Left lung (tissue), 10 donors: ENCODE measurements around the gene COMMD9. TPM values are rescaled to one million over a fixed set of nuclear protein-coding genes. Genes with fewer than 3 reads are reported as not detected.
A peak's percentile ranks its signal among the peaks of the same experiment; 100 is the strongest.

Experiments used
- ATAC-seq: fragments of 200-7000 bp; cut with Tn5 transposase; one replicate; pipeline ENCODE4 v1.9.1; 2020; ENCODE audit warnings: moderate library complexity
- DNase-seq, 4 donors: peaks; one replicate each; pipeline ENCODE4 v3.0.0-alpha.2; 2013 to 2020
- H3K27ac ChIP-seq, 2 donors: fragments of 200-600 bp; sonication (generic) in 1 of 2; one replicate each; pipeline versions ENCODE4 v1.5.0 to v1.8.0; 2020 to 2021
- H3K27me3 ChIP-seq, 2 donors: fragments of 200-600 bp; sonication (generic) in 1 of 2; one replicate each; pipeline versions ENCODE4 v1.5.0 to v1.8.0; 2020 to 2021
- H3K36me3 ChIP-seq, 2 donors: fragments of 200-600 bp; sonication (generic) in 1 of 2; one replicate each; pipeline versions ENCODE4 v1.5.0 to v1.8.0; 2020 to 2021
- H3K4me1 ChIP-seq, 2 donors: fragments of 200-600 bp; one replicate each; pipeline ENCODE4 v1.8.0; 2021
- H3K4me3 ChIP-seq, 2 donors: fragments of 200-600 bp; sonication (generic) in 1 of 2; one replicate each; pipeline versions ENCODE4 v1.5.0 to v1.8.0; 2020 to 2021; ENCODE audit warnings: mild to moderate bottlenecking in 1 of 2
- H3K9me3 ChIP-seq, 2 donors: fragments of 200-600 bp; sonication (generic) in 1 of 2; one replicate each; pipeline versions ENCODE4 v1.5.0 to v1.8.0; 2020 to 2021
- intact Hi-C, 2 donors: fragments of 100-400 bp; cut with DNase I; formaldehyde crosslinking; loops; one replicate each; pipeline versions ENCODE4 v1.11.2 to v1.14.2; 2022
- polyA plus RNA-seq, 6 donors: library from polyadenylated mRNA; unstranded; fragments of 120-200 nt; gene quantifications; one replicate each; pipeline ENCODE4 v1.2.1, GENCODE V29; 2013; ENCODE audit not compliant: insufficient read length in 6 of 6
- total RNA-seq, 2 donors: library from RNA; stranded (reverse); fragmentation: NEBNext Ultra II Directional; extraction: Animal tissue kit (Norgen Biotek cat#: 25700); gene quantifications; one replicate each; pipeline ENCODE4 v1.2.1, GENCODE V29; 2021
- TF ChIP-seq, protein P1 (sequence below), 2 donors: fragments of 200-600 bp; sonication (generic) in 1 of 2; IDR thresholded peaks; one replicate each; pipeline versions ENCODE4 v1.5.0 to v1.8.0; 2021; ENCODE audit warnings: antibody characterized with exemption in 2 of 2
- donor health status: DM: no; HTN: yes; CAD: no.
- donor health status: DM: no; HTN: no; CAD: no.

The COMMD9 gene
- total and polyA plus RNA-seq, 8 donors, result 59.9 to 87.2 (median 69.5) TPM

DNA sequence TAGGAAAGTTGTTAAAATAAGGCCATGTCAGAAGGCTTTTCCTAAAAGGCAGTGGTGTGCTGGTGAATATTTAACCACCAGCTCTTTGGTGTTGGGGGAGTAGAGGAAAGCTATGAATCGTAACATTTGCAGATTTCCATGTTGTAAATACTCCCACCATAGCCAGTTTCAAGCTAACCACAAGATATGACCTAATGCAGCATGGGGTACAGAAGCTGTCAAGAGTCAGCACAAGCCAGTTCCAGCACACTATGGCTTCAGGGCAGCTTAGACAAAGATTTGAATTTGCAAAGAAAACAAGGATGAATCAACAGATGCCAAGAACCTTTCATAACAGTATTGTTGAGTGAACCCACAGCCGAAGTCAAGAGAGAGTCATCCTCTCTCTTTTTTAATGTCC is 40.0 kb downstream of the COMMD9 start:
- intact Hi-C loops, result no loop called here

DNA sequence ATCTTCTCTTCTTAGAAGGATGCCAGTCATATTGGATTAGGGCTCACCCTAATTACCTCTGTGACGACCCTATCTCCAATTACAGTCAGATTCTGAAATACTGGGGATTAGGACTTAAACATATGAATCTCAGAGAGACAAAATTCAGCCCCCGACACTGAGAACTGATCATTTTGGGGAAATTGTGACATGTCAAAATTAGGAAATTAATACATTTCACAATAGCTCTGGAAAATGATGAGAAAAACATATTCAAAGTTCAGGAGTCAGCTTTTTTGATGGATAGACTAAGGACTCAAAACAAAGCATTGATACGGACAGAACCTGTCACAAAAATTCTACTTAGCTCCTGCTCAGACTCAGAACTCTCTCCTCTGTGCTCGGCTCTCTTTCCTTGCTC is 40.8 kb downstream of the COMMD9 start:
- DNase-seq, result no peak
- no peak for ATAC-seq
- TF ChIP-seq, protein P1, sequence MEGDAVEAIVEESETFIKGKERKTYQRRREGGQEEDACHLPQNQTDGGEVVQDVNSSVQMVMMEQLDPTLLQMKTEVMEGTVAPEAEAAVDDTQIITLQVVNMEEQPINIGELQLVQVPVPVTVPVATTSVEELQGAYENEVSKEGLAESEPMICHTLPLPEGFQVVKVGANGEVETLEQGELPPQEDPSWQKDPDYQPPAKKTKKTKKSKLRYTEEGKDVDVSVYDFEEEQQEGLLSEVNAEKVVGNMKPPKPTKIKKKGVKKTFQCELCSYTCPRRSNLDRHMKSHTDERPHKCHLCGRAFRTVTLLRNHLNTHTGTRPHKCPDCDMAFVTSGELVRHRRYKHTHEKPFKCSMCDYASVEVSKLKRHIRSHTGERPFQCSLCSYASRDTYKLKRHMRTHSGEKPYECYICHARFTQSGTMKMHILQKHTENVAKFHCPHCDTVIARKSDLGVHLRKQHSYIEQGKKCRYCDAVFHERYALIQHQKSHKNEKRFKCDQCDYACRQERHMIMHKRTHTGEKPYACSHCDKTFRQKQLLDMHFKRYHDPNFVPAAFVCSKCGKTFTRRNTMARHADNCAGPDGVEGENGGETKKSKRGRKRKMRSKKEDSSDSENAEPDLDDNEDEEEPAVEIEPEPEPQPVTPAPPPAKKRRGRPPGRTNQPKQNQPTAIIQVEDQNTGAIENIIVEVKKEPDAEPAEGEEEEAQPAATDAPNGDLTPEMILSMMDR (IDR thresholded peaks at IDR 0.05), result no peak
- intact Hi-C loops, result no loop called here
- Histone ChIP-seq H3K36me3 (no peaks in the 10 kb centered on the region), H3K27me3 (peaks cover 0 to 8% of the 10 kb centered on the region in 2 donors), H3K4me1 (peaks cover 0 to 14% of the 10 kb centered on the region in 2 donors), H3K4me3 (no peak overlapping the region), H3K9me3 (peaks cover 0 to 5% of the 10 kb centered on the region in 2 donors), H3K27ac (peak overlapping the region in 1 of 2 donors; percentile 45)

More for the DNA sequence above, 40.0 kb downstream of the COMMD9 start:
- Histone ChIP-seq H3K27me3 (peaks cover 0 to 8% of the 10 kb centered on the region in 2 donors), H3K36me3 (no peaks in the 10 kb centered on the region), H3K9me3 (peaks cover 0 to 5% of the 10 kb centered on the region in 2 donors), H3K27ac (peak overlapping the region in 1 of 2 donors; percentile 45), H3K4me3 (no peak overlapping the region), H3K4me1 (peaks cover 0 to 14% of the 10 kb centered on the region in 2 donors)
- TF ChIP-seq, protein P1 (IDR thresholded peaks at IDR 0.05), result no peak
- ATAC-seq (peak; percentile 67), DNase-seq (no peak)

DNA sequence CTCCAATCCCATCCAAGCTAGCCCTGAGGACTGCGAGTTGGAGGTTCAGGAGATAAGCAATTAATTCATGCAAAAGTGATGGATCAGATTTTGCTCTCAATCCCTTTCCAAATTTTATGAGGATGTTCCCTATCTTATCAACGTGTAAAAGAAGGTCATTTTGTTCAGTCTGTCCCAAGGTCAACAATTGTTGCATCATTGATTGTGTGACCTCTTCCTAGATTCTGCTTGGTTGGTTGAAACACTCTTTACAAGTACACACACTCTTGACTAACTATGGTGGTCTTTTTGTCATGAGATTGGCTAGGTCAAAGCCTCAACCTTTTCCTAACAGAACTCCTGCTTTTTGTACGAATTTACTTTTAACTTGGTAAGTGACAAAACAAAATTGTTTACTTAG is 41.7 kb downstream of the COMMD9 start:
- Histone ChIP-seq H3K36me3 (no peaks in the 10 kb centered on the region), H3K27me3 (peaks cover 0 to 8% of the 10 kb centered on the region in 2 donors), H3K4me1 (peaks cover 0 to 14% of the 10 kb centered on the region in 2 donors), H3K9me3 (peaks cover 0 to 5% of the 10 kb centered on the region in 2 donors), H3K27ac (no peak overlapping the region), H3K4me3 (no peak overlapping the region)
- TF ChIP-seq, protein P1 (IDR thresholded peaks at IDR 0.05), result no peak
- intact Hi-C loops, result no loop called here
- no peak for ATAC-seq
- no peak for DNase-seq

DNA sequence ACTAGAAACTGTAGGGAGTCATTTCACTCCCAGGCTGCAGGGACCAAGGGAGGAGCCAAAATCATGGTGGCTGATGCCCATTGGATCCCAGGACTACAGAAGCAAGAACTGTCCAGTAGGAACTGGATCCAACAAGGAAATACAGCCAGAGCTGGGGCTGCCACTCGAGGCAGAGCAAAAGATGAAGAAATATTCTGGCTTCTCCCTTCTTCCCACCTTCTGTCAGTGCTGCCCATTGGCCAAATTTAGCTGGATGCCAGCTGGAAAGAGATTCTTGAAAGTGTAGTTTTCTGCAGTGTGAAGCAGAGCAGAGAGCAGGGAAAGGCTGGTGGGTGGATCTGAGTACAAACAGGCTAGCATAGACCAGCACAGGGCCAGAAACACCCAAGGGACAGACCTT is 45.6 kb downstream of the COMMD9 start:
- no peak overlapping the region for H3K27ac ChIP-seq
- ATAC-seq (no peak), DNase-seq (no peak)
- no peaks in the 10 kb centered on the region for H3K36me3 ChIP-seq
- intact Hi-C loops, result no loop called here
- no peaks in the 10 kb centered on the region for H3K9me3 ChIP-seq
- peaks cover 0 to 4% of the 10 kb centered on the region in 2 donors for H3K27me3 ChIP-seq
- no peak overlapping the region for H3K4me3 ChIP-seq
- H3K4me1 ChIP-seq, result peaks cover 0 to 9% of the 10 kb centered on the region in 2 donors
- TF ChIP-seq, protein P1 (IDR thresholded peaks at IDR 0.05), result no peak

DNA sequence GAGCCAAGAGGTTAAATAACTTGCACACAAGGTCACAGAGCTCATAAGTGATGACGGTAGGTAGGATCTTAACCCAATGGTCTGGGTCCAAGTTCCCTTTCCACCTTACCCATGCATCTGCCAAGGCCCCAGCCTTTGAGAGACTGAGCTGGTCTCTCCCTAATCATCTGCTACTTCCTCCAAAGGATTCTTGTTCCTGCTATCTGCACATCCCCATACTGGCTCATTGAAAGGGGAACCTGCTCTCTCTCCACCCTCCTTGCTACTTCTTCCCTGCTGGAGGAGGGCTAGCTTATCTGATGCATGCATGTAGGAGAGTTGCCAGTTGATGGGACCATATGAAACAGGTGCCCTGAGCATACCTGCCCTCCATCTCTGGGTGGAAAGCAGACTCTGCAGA is 47.7 kb downstream of the COMMD9 start:
- H3K9me3 ChIP-seq, result no peaks in the 10 kb centered on the region
- H3K27ac ChIP-seq, result no peak overlapping the region
- intact Hi-C loops, result no loop called here
- no peak overlapping the region for H3K4me3 ChIP-seq
- no peaks in the 10 kb centered on the region for H3K4me1 ChIP-seq
- no peak for DNase-seq
- no peaks in the 10 kb centered on the region for H3K27me3 ChIP-seq
- H3K36me3 ChIP-seq, result no peaks in the 10 kb centered on the region
- TF ChIP-seq, protein P1 (IDR thresholded peaks at IDR 0.05), result no peak
- ATAC-seq, result no peak
